Neutrophil (primary cell): Measurements from ENCODE around the gene STAMBP.
"Not testable (repeated sequence)": the region's sequence is repeated elsewhere in the genome, so short reads cannot be mapped to it uniquely, and the experiment has no call there.

Experiments used
- H3K27ac ChIP-seq: fragments of 200-600 bp; sonication (generic); 2 replicates; pipeline ENCODE4 v1.5.1; 2016; ENCODE audit warnings: mild to moderate bottlenecking, moderate library complexity
- H3K27me3 ChIP-seq: fragments of 200-600 bp; sonication (generic); 2 replicates; pipeline ENCODE4 v1.6.0; 2016; ENCODE audit warnings: mild to moderate bottlenecking
- H3K36me3 ChIP-seq: fragments of 200-600 bp; sonication (generic); 2 replicates; pipeline ENCODE4 v1.5.1; 2017
- H3K4me1 ChIP-seq, 2 experiments: fragments of 200-600 bp in 1 of 2; sonication (generic) in 1 of 2; 1 replicate in 1 of 2; 2 replicates in 1 of 2; pipeline versions ENCODE4 v1.5.1 to v1.6.1; 2013 to 2016; ENCODE audit warnings: low read depth in 1 of 2, low read length in 1 of 2, mild to moderate bottlenecking in 1 of 2, moderate library complexity in 1 of 2; ENCODE audit not compliant: control insufficient read depth in 1 of 2, insufficient read depth in 1 of 2
- H3K4me3 ChIP-seq, 2 experiments: fragments of 200-600 bp in 1 of 2; sonication (generic) in 1 of 2; 1 replicate in 1 of 2; 2 replicates in 1 of 2; pipeline ENCODE4 v1.5.1; 2013 to 2016; ENCODE audit warnings: low read depth in 1 of 2, low read length in 1 of 2, mild to moderate bottlenecking in 1 of 2, moderate library complexity in 1 of 2
- H3K9me3 ChIP-seq: fragments of 200-600 bp; sonication (generic); 2 replicates; pipeline ENCODE4 v1.5.1; 2016
- TF ChIP-seq, protein P1 (sequence below): fragments of 200-600 bp; sonication (generic); IDR thresholded peaks from 2 replicates; pipeline ENCODE4 v1.5.1; 2016; ENCODE audit warnings: antibody characterized with exemption

Gene STAMBP

DNA sequence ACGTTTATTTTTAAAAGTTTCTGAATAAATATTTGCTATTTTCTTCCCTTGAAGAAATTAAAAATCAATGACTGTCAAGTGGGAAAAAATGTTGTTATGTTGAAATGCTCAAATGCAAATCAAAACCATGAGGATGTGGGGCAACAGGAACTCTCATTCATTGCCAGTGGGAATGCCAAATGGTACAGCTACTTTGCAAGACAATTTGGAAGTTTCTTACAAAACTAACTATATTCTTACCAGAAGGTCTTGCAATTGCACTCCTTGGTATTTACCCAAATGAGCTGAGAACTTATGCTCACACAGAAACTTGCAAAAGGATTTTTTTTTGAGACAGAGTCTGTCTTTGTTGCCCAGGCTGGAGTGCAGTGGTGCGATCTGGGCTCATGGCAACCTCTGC is 56.6 kb downstream of the STAMBP start:
- Histone ChIP-seq H3K4me3 (no peak overlapping the region), H3K9me3 (no peaks in the 10 kb centered on the region), H3K27ac (no peak overlapping the region), H3K4me1 (no peaks in the 10 kb centered on the region), H3K36me3 (no peaks in the 10 kb centered on the region), H3K27me3 (peaks cover 5% of the 10 kb centered on the region)
- TF ChIP-seq, protein P1, sequence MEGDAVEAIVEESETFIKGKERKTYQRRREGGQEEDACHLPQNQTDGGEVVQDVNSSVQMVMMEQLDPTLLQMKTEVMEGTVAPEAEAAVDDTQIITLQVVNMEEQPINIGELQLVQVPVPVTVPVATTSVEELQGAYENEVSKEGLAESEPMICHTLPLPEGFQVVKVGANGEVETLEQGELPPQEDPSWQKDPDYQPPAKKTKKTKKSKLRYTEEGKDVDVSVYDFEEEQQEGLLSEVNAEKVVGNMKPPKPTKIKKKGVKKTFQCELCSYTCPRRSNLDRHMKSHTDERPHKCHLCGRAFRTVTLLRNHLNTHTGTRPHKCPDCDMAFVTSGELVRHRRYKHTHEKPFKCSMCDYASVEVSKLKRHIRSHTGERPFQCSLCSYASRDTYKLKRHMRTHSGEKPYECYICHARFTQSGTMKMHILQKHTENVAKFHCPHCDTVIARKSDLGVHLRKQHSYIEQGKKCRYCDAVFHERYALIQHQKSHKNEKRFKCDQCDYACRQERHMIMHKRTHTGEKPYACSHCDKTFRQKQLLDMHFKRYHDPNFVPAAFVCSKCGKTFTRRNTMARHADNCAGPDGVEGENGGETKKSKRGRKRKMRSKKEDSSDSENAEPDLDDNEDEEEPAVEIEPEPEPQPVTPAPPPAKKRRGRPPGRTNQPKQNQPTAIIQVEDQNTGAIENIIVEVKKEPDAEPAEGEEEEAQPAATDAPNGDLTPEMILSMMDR: no peak

DNA sequence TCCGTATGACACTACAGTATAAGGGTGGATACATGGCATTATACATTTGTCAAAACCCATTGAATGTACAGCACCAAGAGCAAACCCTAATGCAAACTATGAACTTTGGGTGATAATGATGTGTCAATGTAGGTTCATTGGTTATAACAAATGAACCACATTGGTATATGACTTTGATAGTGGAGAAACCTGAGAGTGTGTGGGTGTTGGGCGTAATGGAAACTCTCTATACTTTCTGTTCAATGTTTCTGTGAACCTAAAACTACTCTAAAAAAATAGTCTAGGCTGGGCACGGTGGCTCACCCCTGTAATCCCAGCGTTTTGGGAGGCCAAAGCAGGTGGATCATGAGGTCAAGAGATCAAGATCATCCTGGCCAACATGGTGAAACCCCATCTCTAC is 57.6 kb downstream of the STAMBP start:
- TF ChIP-seq, protein P1: no peak
- Histone ChIP-seq H3K9me3 (no peaks in the 10 kb centered on the region), H3K27me3 (peaks cover 5% of the 10 kb centered on the region), H3K27ac (no peak overlapping the region), H3K36me3 (no peaks in the 10 kb centered on the region), H3K4me1 (no peaks in the 10 kb centered on the region), H3K4me3 (no peak overlapping the region)

DNA sequence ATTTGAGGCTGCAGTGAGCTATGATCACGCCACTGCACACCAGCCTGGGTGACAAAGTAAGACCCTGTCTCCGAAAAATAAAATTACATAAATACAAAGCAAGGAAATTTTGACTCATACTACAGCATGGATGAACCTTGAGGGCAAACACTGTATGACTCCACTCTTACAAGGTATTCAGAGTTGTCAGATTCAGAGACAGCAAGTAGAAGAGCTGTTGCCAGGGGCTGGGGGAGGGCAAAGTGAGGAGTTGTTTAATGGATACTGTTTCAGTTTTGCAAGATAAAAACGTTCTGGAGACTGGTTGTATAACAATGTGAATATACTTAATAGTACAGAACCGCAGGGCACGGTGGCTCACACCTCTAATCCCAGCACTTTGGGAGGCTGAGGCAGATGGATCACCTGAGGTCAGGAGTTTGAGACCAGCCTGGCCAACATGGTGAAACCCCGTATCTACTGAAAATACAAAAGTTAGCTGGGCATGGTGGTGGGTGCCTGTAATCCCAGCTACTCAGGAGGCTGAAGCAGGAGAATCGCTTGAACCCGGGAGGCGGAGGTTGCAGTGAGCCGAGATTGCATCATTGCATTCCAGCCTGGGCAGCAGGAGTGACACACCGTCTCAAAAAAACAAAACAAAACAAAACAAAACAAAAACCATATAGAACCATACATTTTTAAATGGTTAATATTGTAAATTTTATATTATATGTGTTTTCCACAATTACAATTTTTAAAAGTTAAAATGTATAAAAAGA is 59.0 kb downstream of the STAMBP start:
- not testable (repeated sequence) for H3K9me3 ChIP-seq, H3K36me3 ChIP-seq, H3K4me1 ChIP-seq, H3K4me3 ChIP-seq, H3K27me3 ChIP-seq, H3K27ac ChIP-seq

DNA sequence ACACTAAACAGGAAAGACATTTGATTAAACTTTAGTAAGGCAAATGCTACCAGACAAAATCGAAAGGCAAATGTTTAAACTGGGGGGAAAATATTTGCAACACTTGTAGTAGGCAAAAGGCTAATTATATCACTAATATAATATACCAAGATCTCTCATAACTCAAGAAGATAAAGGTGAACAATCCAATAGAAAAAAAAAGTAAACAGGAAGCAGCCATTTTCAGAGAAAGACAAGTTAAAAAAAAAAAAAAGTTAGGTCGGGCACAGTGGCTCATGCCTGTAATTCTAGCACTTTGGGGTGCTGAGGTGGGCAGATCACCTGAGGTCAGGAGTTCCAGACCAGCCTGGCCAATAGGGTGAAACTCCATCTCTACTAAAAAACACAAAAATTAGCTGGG is 59.6 kb downstream of the STAMBP start:
- peaks cover 5% of the 10 kb centered on the region for H3K27me3 ChIP-seq
- H3K9me3 ChIP-seq: no peaks in the 10 kb centered on the region
- no peak overlapping the region for H3K4me3 ChIP-seq
- TF ChIP-seq, protein P1: no peak
- H3K4me1 ChIP-seq: no peaks in the 10 kb centered on the region
- no peak overlapping the region for H3K27ac ChIP-seq
- H3K36me3 ChIP-seq: no peaks in the 10 kb centered on the region

DNA sequence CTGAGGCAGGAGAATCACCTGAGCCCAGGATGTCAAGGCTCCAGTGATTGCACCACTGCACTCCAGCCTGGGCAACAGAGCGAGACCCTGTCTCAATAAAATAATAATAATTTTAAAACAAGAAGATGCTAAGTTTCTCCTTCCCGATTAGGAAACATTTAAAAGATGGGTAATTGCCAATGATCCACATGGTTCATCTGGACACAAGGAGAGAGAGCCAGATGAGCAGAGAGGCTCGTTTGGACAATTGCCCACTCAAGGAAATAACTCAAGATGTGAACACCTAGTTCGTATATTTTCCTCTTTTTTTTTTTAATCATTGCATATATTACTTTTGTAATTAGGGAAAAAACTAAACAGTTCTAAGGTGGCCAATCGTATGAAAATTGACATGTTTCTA is 60.4 kb downstream of the STAMBP start:
- TF ChIP-seq, protein P1: no peak
- H3K27me3 ChIP-seq: peaks cover 5% of the 10 kb centered on the region
- no peak overlapping the region for H3K4me3 ChIP-seq

DNA sequence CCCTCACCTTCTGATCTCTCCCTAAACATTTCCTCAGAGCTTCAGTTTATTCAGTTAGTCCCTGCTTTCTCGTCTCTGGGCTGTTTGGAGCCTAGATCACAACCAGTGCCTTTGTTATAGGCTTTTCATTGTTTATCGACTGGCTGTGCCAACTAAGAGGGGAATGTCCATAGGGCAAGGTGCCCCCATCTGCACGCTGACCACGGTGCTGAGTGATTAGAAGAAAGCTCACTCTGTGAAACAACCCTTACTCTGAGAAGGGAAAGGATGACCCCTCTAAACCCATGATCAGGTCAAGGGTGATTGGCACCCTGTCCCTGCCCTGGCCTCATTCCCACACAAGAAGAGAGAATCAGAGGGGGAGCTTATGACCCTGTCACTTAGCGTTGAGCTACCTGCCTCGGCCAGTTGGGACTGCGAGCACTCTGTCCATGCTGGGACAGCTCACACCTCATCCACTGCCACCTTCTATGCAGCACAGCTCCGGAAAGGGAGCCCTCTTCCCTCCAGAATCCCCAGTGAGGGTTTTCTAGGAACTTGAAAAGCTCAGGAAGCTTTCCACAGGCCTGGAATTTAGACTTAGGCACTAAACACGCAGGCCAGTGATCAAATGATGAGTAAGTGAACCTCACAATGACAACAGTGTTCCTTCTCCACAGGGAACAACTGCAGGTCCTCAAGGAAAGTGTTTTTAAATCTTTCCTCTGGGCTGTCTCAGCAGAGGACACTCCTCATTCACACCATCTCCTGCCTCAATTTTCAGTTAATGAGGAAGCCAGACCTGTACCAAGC is 61.7 kb downstream of the STAMBP start:
- Histone ChIP-seq H3K9me3 (no peaks in the 10 kb centered on the region), H3K4me3 (no peak overlapping the region), H3K36me3 (no peaks in the 10 kb centered on the region), H3K4me1 (no peaks in the 10 kb centered on the region), H3K27me3 (peaks cover 5% of the 10 kb centered on the region), H3K27ac (no peak overlapping the region)
- TF ChIP-seq, protein P1: no peak

More for the DNA sequence above, 60.4 kb downstream of the STAMBP start:
- H3K27ac ChIP-seq: no peak overlapping the region
- no peaks in the 10 kb centered on the region for H3K9me3 ChIP-seq
- H3K36me3 ChIP-seq: no peaks in the 10 kb centered on the region
- H3K4me1 ChIP-seq: no peaks in the 10 kb centered on the region
